Activated naive CD8-positive, alpha-beta T cell treated with anti-CD3 and anti-CD28 coated beads, Interleukin-2, amount 50 U/mL, for 16 hours (primary cell): ENCODE measurements around the gene UTP14A.
"Not testable (repeated sequence)": the region's sequence is repeated elsewhere in the genome, so short reads cannot be mapped to it uniquely, and the experiment has no call there.

Experiments used
- DNase-seq: peaks from one replicate; pipeline ENCODE4 v3.0.0-alpha.2; 2020; ENCODE audit warnings: low read depth, low spot score

The UTP14A gene, protein sequence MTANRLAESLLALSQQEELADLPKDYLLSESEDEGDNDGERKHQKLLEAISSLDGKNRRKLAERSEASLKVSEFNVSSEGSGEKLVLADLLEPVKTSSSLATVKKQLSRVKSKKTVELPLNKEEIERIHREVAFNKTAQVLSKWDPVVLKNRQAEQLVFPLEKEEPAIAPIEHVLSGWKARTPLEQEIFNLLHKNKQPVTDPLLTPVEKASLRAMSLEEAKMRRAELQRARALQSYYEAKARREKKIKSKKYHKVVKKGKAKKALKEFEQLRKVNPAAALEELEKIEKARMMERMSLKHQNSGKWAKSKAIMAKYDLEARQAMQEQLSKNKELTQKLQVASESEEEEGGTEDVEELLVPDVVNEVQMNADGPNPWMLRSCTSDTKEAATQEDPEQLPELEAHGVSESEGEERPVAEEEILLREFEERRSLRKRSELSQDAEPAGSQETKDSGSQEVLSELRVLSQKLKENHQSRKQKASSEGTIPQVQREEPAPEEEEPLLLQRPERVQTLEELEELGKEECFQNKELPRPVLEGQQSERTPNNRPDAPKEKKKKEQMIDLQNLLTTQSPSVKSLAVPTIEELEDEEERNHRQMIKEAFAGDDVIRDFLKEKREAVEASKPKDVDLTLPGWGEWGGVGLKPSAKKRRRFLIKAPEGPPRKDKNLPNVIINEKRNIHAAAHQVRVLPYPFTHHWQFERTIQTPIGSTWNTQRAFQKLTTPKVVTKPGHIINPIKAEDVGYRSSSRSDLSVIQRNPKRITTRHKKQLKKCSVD

DNA sequence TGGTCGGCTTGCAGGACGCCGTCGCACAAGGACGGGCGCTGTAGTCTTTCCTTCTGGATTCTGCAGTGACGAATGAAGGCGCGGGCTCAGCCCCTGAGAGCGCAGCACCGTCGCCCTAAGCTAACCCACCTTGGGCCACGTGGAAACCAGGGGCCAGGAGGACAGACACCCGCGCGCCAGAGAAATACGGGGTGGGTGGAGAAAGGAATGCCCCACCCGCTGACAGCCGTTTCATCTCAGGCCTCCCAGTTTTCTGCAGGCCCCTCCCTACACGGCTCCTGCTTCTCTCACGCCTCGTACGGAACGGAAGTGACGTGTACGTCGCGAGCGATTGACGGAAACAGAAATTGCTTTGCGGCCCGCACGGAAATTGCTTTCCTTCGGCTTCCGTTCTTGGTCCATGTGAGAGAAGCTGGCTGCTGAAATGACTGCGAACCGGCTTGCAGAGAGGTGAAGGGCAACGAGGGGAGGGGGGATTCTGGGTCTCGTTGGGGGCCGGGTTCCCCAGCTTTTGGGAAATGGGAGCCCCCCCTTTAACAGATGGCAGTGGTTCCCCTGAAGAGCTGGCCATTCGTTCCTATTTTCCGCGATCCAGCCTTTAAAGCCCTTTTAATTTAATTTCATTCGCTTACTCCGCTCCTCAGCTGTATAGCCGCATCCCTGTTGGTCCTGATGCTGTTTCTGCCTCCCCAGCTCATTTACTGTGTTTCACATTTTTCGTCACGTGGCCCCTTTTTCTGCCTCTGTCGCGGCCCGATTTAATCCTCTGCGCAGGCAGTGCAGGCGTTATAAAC is at the start of gene UTP14A:
Gene UTP14A (plus strand): TSS at position 378 of the 794 bp plus-strand sequence. CDS start 47 bp downstream, at position 425.
- DNase-seq: peak; percentile 57

DNA sequence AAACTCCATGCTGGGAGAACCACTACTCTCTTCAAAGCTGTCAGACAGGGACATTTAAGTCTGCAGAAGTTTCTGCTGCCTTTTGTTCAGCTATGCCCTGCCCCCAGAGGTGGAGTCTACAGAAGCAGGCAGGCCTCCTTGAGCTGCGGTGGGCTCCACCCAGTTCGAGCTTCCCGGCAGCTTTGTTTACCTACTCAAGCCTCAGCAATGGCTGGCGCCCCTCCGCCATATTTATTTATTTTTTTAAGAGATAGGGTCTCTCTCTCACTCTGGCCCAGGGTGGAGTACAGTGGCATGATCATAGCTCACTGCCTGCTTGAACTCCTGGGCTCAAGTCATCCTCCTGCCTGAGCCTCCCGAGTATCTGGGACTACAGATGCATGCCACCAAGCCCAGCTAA is 46.8 kb upstream of the UTP14A start:
- DNase-seq: not testable (repeated sequence)

GRCh38 chrX:129866321-129866720 is 39.6 kb upstream of the UTP14A start:
- DNase-seq: not testable (repeated sequence)

- no peak for DNase-seq
Observed at GRCh38 chrX:129872524-129872923, 33.4 kb upstream of the UTP14A start.

DNA sequence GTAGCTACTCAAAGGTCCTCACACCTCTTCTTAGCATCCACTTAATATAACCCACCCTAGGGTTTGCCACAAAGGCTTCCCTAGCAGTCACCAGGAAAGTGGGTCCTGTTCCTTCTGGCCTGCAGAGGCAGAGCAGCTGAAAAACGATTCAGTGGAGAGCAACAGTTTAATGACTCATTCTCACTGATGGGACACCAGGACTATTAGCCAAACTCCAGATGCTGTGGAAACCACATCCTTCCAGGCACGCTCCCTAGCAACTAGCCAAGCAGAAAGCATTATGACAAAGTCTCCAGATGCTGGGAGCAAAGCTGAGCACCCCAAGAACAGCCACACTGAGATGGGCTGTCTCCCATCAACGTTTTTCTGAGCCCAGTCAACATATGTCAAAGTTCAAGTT is 30.3 kb upstream of the UTP14A start:
- DNase-seq: no peak

- no peak for DNase-seq
Observed at GRCh38 chrX:129876771-129877305, 29.1 kb upstream of the UTP14A start.

DNA sequence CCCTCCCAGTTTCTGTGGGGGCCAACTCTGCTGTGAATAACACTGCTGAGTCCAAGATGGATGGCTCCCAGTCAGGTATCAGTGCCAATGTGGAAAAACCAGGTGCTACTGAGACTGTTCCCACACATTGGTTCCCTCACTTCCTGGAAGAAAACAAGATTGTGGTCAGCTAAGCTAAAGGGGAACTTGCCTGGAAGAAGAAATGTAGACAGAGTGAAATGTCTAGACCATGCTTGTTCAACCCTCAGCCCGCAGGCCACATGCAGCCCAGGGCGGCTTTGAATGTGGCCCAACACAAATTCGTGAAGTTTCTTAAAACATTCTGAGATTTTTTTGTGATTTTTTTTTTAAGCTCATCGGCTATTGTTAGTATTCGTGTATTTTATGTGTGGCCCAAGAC is 28.6 kb upstream of the UTP14A start:
- no peak for DNase-seq

GRCh38 chrX:129900054-129900453 is 5.9 kb upstream of the UTP14A start:
- no peak for DNase-seq

GRCh38 chrX:129908636-129909035 is 2.7 kb downstream of the UTP14A start:
- DNase-seq: no peak

GRCh38 chrX:129925305-129926092 is 19.5 kb downstream of the UTP14A start:
- peak; percentile 23 for DNase-seq

- no peak for DNase-seq
Observed at GRCh38 chrX:129930941-129931410, 25.0 kb downstream of the UTP14A start.

DNA sequence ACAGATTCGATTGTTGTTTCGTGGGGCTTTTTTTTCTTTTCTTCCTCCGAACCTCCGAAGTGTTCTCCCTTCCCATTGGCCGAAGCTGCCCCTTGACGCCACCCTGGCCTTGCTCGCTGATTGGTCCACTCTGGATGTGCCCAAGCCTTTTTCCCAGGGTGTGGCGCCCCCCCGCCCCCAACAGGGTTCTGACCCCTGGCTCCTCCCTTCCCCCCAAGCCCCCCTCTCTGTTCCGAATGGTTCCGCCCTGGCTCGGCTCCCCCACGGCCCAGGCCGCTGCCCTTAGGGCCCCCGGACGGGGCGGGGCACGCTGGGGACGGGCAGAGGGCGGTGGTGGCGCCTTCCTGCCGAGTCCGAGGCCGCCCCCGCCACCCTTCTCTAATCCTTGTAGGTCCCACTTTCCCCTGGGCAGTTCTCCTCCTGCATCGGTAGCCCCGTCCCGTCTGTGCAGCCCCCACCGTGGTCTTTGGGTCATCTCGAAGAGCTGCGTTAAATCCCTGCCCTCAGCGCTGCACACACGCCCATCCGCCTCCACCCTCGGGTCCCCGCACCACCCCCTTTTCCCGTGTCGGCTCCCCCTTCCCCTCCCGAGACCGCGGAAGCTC is 25.5 kb downstream of the UTP14A start:
- no peak for DNase-seq

DNA sequence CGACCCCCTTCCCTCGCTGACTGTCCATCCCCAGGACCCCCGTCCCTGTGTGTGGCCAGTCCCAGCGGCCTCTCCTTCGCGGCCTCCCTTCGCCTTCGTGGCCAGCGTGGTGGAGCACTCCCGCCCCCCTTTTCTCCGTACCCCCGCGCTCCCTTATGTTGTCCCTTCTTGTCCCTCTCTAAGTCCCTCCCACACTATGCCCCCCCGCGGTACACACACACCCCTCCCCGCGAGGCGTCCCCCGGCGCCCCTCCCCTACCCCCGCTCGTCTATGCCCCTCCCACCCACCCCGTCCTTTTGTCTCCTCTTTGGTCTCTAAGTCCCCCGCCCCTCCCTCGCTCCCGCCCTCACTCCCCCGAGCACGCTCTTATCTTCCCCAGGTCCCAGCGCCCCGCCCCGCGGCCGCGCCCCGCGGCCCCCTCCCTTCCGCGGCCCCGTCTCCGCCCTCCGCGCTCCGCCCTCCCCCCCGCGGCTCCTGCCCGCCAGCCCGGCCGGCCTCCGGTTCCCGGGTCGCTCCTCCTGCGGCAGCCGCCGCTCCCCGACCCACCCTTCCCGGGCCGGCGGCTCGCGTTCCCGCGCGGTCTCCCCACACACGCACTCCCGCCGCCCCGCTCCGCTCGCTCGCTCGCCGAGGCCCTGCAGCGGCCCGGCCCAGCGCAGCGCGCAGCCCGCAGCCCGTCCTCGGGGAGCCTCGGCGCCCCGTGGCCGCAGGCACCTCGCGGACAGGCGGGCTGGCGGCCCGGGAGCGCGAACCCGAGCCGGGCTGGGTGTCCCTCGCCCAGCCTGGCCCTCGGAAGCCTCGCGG is 26.3 kb downstream of the UTP14A start:
- peak; percentile 15 for DNase-seq

GRCh38 chrX:129932821-129933321 is 26.9 kb downstream of the UTP14A start:
- no peak for DNase-seq

DNA sequence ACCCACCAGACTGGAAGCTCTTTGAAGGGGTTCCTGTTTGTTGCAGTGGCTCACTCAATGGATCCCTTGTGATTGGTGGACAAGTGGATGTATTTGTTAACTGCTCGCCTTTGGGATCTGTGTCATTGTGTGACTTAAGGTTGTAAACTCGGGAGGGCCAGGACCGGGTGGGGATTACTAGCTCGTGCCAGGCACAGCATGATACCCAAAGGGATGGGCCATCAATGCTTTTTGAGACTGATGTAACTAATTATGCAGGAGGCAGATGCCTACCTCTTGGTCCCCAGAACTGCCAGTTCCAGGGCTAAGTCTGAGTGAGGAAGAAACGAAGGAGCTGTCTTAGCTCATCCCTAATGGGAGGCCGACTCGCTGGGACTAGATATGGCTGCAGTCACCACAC is 27.7 kb downstream of the UTP14A start:
- no peak for DNase-seq

GRCh38 chrX:129934461-129934860 is 28.5 kb downstream of the UTP14A start:
- DNase-seq: no peak

GRCh38 chrX:129934952-129935351 is 29.0 kb downstream of the UTP14A start:
- no peak for DNase-seq

- DNase-seq: no peak
Observed at GRCh38 chrX:129938081-129938480, 32.1 kb downstream of the UTP14A start.

- DNase-seq: no peak
Observed at GRCh38 chrX:129939986-129940385, 34.0 kb downstream of the UTP14A start.
